Small intestine (tissue), 7 donors: ENCODE data around the gene COLEC11. TPM values are rescaled to one million over a fixed set of nuclear protein-coding genes. Genes with fewer than 3 reads are reported as not detected.
"Not testable (repeated sequence)": the region's sequence is repeated elsewhere in the genome, so short reads cannot be mapped to it uniquely, and the experiment has no call there.

Source experiments
- DNase-seq, 2 donors: peaks; one replicate each; pipeline versions ENCODE4 v3.0.0 to v3.0.0-alpha.2; 2013
- FAIRE-seq: peaks from 2 replicates; lab custom pipeline; 2012; peaks lifted over from hg19 to GRCh38; lab: Jason Lieb, UNC
- H3K27ac ChIP-seq, 3 donors: one replicate each; pipeline ENCODE4 v1.5.1; 2013; ENCODE audit warnings: low read length in 2 of 3, mild to moderate bottlenecking in 2 of 3, control low read depth in 1 of 3, inconsistent platforms in 1 of 3, low read depth in 1 of 3, moderate library complexity in 1 of 3
- H3K27me3 ChIP-seq, 3 donors: one replicate each; pipeline ENCODE4 v1.6.1; 2013; ENCODE audit warnings: low read length in 3 of 3, inconsistent platforms in 1 of 3; ENCODE audit not compliant: control insufficient read depth in 3 of 3, insufficient read depth in 3 of 3
- H3K36me3 ChIP-seq, 3 donors: one replicate each; pipeline ENCODE4 v1.6.1; 2013; ENCODE audit warnings: low read length in 3 of 3, inconsistent platforms in 1 of 3, low read depth in 1 of 3, mild to moderate bottlenecking in 1 of 3, moderate library complexity in 1 of 3; ENCODE audit not compliant: control insufficient read depth in 3 of 3, insufficient read depth in 2 of 3
- H3K4me1 ChIP-seq, 3 donors: one replicate each; pipeline ENCODE4 v1.6.1; 2013; ENCODE audit warnings: low read length in 2 of 3, inconsistent platforms in 1 of 3, low read depth in 1 of 3, mild to moderate bottlenecking in 1 of 3, moderate library complexity in 1 of 3; ENCODE audit not compliant: control insufficient read depth in 3 of 3, insufficient read depth in 2 of 3
- H3K4me3 ChIP-seq, 3 donors: one replicate each; pipeline ENCODE4 v1.5.1; 2013; ENCODE audit warnings: low read length in 3 of 3, control low read depth in 1 of 3, inconsistent platforms in 1 of 3, low read depth in 1 of 3, mild to moderate bottlenecking in 1 of 3, moderate library complexity in 1 of 3
- H3K9me3 ChIP-seq, 2 donors: one replicate each; pipeline ENCODE4 v1.6.1; 2013; ENCODE audit warnings: low read depth in 1 of 2, low read length in 1 of 2; ENCODE audit not compliant: control insufficient read depth in 2 of 2, insufficient read depth in 1 of 2
- WGBS, 3 donors: extraction: QIAGEN DNeasy Blood & Tissue Kit; methylation state at CpG; one replicate each; pipeline ENCODE4 v1.1.7; 2013; 5-methylcytosine and 5-hydroxymethylcytosine counted together
- polyA plus RNA-seq, 4 donors: library from polyadenylated mRNA; stranded (reverse) in 3 of 4; unstranded in 1 of 4; fragments of 200-250 nt in 3 of 4; fragments of 120-200 nt in 1 of 4; gene quantifications; one replicate each; pipeline versions ENCODE4 v1.2.1 to v1.2.3, GENCODE V29; 2013
- donor health status: healthy with polysubstance abuse.
- donor health status: control.
- donor health status: control.
- donor health status: Bipolar disorder and iron deficiency.
- donor health status: healthy.

The COLEC11 gene
- polyA plus RNA-seq, 4 donors, result 1.0 to 4.1 (median 2.2) TPM; not detected in 1

DNA sequence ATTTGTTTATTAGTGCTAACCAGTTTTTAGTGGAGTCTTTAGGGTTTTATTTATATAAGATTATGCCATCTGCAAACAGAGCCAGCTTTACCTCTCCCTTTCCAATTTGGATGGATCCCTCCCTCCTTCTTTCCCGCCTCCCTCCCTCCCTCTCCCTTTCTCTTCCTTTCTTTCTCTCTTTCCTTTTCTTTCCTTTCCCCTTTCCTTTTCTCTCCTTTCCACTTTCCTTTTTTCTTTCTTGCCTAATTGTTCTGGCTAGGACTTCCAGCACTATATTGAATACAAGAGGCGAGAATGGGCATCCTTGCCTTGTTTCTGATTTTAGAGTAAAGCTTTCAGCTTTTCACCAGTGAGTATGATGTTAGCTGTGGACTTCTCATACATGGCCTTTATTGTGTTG lies 24.1 kb downstream of the COLEC11 start:
- no peaks in the 10 kb centered on the region for H3K4me1 ChIP-seq
- no peaks in the 10 kb centered on the region for H3K36me3 ChIP-seq
- WGBS, 3 donors, result 84 to 95% (median 85%) methylated on average over 2 of the region's 2 CpGs
- no peaks in the 10 kb centered on the region for H3K27me3 ChIP-seq
- H3K9me3 ChIP-seq, result no peaks in the 10 kb centered on the region
- no peak overlapping the region for H3K27ac ChIP-seq
- FAIRE-seq, result no peak
- DNase-seq, result no peak
- H3K4me3 ChIP-seq, result no peak overlapping the region

DNA sequence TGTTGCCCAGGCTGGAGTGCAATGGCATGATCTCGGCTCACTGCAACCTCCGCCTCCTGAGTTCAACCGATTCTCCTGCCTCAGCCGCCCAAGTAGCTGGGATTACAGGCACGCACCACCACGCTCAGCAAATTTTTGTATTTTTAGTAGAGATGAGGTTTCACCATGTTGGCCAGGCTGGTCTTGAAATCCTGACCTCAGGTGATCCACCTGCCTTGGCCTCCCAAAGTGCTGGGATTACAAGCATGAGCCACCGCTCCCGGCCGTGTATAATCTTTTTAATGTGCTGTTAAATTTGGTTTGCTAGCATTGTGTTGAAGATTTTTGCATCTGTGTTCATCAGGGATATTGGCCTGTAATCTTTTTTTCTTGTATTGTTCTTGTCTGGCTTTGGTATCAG lies 24.7 kb downstream of the COLEC11 start:
- 95 to 98% (median 96%) methylated on average over 9 of the region's 9 CpGs for WGBS, 3 donors
- H3K36me3 ChIP-seq, H3K9me3 ChIP-seq, H3K4me3 ChIP-seq, FAIRE-seq, DNase-seq, H3K27ac ChIP-seq, H3K4me1 ChIP-seq, H3K27me3 ChIP-seq: not testable (repeated sequence)

DNA sequence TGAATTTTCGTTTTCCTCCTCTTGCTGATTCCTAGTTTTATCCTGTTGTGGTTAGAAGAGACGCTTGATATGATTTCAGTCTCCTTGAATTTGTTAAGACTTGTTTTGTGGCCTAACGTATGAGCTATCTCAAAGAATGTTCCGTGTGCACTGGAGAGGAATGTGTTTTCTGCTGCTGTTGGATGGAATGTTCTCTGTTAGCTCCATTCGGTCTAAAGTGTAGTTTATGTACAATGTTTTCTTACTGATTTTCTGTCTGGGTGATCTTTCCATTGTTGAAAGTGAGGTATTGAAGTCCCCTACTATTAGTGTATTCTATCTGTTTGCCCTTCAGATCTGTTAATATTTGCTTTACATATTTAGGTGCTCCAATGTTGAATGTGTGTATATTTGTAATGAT lies 25.9 kb downstream of the COLEC11 start:
- FAIRE-seq (no peak), DNase-seq (no peak)
- no peaks in the 10 kb centered on the region for H3K27me3 ChIP-seq
- no peaks in the 10 kb centered on the region for H3K4me1 ChIP-seq
- no peaks in the 10 kb centered on the region for H3K36me3 ChIP-seq
- WGBS, 3 donors, result 77 to 80% (median 78%) methylated on average over 5 of the region's 5 CpGs
- H3K9me3 ChIP-seq, result no peaks in the 10 kb centered on the region
- no peak overlapping the region for H3K4me3 ChIP-seq
- H3K27ac ChIP-seq, result no peak overlapping the region

DNA sequence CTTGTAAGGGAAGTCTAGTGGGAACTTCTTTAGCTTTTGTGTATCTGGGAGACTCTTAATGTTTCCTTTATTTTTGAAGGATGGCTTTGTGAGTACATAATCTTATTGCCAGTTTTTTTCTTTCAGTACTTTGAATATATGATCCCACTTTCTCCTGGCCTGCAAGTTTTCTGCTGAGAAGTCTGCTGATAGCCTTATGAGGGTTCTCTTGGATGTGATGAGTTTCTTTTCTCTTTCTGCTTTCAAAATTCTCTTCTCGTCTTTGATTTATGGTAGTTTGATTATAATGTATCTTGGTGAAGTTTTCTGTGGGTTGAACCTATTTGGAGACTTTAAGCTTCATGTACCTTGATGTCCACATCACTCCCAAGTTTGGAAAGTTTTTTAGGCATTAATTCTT lies 28.1 kb downstream of the COLEC11 start:
- no peak for FAIRE-seq
- no peak overlapping the region for H3K27ac ChIP-seq
- 82 to 100% (median 88%) methylated on average over 1 of the region's 1 CpG for WGBS, 3 donors

DNA sequence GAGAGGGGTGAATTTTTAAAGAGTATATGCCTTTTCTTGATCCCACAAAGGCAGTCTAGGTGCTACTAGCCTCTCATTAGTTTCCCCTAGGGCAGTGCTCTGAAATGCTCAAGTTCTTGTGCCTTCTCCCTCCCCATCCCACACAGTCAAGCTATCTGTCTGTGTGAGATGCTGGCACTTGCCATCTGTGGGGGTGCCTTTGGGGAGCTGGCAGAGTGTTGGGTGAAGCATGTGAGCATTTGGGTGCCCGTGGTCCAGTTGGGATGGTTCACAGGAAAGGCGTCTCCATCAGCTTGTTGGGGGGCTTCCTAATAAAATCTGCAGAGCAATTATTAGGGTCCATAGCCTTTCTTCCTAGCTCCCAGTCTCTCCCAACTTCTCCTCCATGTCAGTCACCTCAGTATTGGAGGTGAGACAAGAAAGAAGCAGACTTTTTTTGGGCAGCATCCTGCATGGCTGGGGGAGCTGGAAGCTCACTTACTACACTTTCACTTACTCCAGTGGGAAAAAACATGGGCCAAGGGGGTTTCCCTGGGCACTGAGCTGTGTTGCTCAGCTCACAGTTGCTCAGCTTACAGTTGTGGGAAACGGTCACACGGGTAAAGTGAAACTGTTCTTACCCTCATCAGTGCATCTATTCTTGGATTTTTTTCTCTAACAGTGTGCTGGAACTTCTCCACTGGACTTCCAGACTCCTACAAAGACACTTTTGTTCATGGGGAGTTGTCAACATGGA lies 29.3 kb downstream of the COLEC11 start:
- Histone ChIP-seq H3K36me3 (no peaks in the 10 kb centered on the region), H3K4me1 (no peaks in the 10 kb centered on the region), H3K27ac (no peak overlapping the region), H3K27me3 (no peaks in the 10 kb centered on the region), H3K9me3 (no peaks in the 10 kb centered on the region), H3K4me3 (no peak overlapping the region)
- DNase-seq (no peak), FAIRE-seq (no peak)
- WGBS, 3 donors, result 72 to 85% (median 83%) methylated on average over 4 of the region's 4 CpGs

More for the DNA sequence above, 28.1 kb downstream of the COLEC11 start:
- Histone ChIP-seq H3K36me3 (no peaks in the 10 kb centered on the region), H3K4me1 (no peaks in the 10 kb centered on the region), H3K4me3 (no peak overlapping the region), H3K27me3 (no peaks in the 10 kb centered on the region), H3K9me3 (no peaks in the 10 kb centered on the region)
- DNase-seq, result no peak

DNA sequence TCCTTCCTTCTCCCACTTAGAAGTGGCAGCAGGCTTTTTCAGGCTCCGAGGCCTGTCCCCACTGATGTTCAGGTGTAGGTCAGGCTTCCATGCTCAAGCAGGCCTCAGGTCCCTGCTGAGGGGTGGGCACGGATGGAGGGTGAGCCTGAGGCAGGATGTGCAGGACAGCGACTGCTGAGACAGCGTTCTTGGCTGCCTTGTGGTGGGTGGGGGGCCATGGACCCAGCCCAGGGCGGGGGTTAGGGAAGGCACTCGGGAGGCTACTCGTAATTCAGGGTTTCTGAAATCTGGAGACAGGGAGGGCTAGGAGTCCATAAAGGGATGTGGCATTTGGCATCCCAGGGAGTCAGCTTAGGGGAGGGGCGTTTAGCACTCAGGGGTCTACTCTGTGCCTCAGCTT lies 30.3 kb downstream of the COLEC11 start:
- WGBS, 3 donors, result 91 to 97% (median 97%) methylated on average over 8 of the region's 8 CpGs
- Histone ChIP-seq H3K4me1 (no peaks in the 10 kb centered on the region), H3K4me3 (no peak overlapping the region), H3K9me3 (no peaks in the 10 kb centered on the region), H3K36me3 (no peaks in the 10 kb centered on the region), H3K27ac (no peak overlapping the region), H3K27me3 (no peaks in the 10 kb centered on the region)
- no peak for DNase-seq
- no peak for FAIRE-seq

DNA sequence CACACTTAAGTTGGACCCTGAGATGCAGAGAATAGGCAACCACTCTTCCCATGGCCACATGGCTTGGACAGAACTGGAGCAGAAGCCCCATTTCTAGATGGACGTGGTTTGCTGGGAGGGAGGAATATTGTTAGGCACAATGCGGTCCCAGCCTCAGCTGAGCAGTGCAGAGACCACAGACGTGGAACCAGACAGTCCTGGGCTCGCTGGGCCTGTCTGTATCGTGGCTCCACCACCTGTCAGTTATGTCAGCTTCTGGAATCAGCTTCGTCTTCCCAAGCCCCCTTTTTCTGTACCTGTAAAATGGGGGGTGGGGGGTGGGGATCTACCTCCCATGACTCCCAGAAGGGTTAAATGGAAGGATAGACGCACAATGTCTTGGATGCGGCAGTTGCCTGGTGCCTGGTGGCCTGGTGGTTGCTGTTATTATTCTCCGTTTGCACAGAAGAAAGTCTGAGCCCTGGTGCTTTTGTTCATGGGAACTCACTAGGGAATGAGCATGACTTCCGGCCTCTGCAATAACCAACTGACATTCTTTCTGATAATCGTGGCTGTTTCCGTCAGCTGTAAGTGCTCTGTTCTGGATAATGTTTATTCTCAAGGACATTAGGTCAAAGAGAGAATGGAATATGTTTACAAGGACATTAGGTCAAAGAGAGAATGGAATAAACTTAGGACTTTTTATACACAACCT lies 31.4 kb downstream of the COLEC11 start:
- no peak overlapping the region for H3K4me3 ChIP-seq
- FAIRE-seq, result no peak
- peak overlapping the region in 2 of 3 donors; percentile 36 to 72 for H3K27ac ChIP-seq
- H3K36me3 ChIP-seq, result no peaks in the 10 kb centered on the region
- DNase-seq, result peak in 1 of 2 donors; percentile 26
- H3K9me3 ChIP-seq, result no peaks in the 10 kb centered on the region
- H3K4me1 ChIP-seq, result no peaks in the 10 kb centered on the region
- 61 to 87% (median 80%) methylated on average over 12 of the region's 12 CpGs for WGBS, 3 donors
- H3K27me3 ChIP-seq, result no peaks in the 10 kb centered on the region

DNA sequence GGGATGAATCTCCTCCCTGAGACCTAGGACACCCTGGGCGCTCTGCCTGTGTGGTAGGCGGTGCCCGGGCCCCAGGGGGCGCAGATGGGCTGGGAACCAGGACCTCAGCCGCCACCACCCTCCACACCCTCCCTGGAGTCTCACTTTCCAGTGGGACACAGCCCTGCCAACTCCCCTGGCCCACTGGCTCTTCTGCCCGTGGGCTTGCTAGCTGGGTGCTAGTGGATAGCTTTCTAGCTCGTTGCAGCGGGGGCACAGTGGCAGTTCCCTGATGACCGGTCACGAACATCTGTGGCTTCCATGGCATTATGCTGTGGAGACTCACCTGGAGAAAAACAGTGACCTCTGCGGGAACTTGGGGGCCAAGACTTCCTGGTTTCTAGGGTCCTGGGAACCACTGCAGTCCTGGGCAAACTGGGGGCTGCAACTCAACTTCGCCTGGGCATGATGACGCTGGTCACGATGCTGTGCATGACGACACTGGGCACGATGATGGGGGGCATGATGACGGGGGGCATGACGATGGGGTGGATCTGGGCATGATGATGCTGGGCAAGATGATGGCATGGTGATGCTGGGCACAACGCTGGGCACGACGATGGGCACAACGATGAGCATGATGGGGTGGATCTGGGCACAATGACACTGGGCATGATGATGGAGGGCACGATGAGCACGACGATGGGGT lies 32.0 kb downstream of the COLEC11 start:
- Histone ChIP-seq H3K27me3 (no peaks in the 10 kb centered on the region), H3K4me1 (no peaks in the 10 kb centered on the region), H3K9me3 (no peaks in the 10 kb centered on the region), H3K36me3 (no peaks in the 10 kb centered on the region), H3K4me3 (no peak overlapping the region), H3K27ac (peak overlapping the region in 2 of 3 donors; percentile 33 to 60)
- 82 to 91% (median 89%) methylated on average over 25 of the region's 25 CpGs for WGBS, 3 donors
- DNase-seq (no peak), FAIRE-seq (no peak)
